ENCODE data around the gene MIER2. TPM values are rescaled to one million over a fixed set of nuclear protein-coding genes. Genes with fewer than 3 reads are reported as not detected.

Gene MIER2
- total RNA-seq, 2 experiments from 2014 or later = 9.5 to 11.5 TPM

DNA sequence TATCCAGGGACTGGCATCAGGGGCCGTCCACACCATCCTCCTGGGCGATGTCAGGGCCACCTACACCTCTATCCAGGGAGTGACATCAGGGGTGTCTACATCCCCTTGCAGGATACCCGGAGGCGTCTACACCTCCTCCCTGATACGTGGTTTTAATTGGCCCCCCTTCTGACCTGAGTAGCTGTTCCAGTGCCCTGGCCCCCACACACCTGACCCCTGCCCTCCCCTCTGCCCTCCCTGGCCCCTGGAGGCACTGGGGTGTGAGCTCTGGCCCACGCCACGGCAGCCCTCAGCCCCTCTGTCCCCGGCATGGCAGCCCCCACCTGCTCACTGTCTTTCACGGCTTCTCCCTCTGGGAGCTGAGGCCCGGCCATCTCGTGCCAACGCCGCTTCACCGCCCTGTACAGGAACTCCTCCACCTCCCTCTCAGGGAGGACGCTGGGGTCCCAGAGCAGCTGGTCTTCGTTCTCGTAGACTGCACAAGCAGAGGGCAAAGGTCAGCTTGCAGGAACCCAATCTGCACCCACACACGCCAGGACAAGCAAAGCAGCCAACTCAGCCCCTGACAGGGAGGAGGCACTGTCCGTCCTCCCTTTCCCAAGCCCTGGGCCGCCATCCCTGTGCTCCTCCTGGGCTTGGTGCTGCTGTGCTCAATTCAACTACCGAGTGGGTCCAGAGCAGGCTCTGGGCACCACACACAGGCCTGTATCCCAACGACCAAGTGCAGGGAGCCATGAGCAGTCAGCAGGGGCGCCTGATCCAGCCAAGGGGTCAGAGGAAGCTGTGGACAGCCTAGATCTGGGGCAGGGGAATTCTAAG is 31.2 kb downstream of the MIER2 start:
- Histone ChIP-seq H3K9me3 (ENCODE audit: control insufficient read depth in 1 of 2, insufficient read depth in 1 of 2, low read length in 2 of 2) (peaks cover 0 to 3% of the 10 kb centered on the region in 2 experiments), H3K36me3 (ENCODE audit: insufficient read depth, low read length) (peaks cover 43% of the 10 kb centered on the region), H3K27ac (ENCODE audit: low read depth in 1 of 2, low read length in 2 of 2) (no peak overlapping the region), H3K27me3 (ENCODE audit: control insufficient read depth in 1 of 2, insufficient read depth in 2 of 2, low read length in 2 of 2) (no peaks in the 10 kb centered on the region), H3K4me3 (ENCODE audit: low read length) (no peak overlapping the region), H3K4me1 (ENCODE audit: insufficient read depth, low read length) (no peaks in the 10 kb centered on the region)
- Mint-ChIP-seq H3K4me1 (ENCODE audit: low read depth) (no peaks in the 10 kb centered on the region), H3K36me3 (ENCODE audit: low read depth) (peaks cover 64% of the 10 kb centered on the region), H3K27ac (no peak overlapping the region), H3K9me3 (no peaks in the 10 kb centered on the region), H3K4me3 (no peak overlapping the region), H3K27me3 (no peaks in the 10 kb centered on the region)
- POLR2A ChIA-PET = no interaction called here
- CTCF ChIA-PET = no interaction called here
- DNase-seq = no peak
- TF ChIP-seq, protein P1, sequence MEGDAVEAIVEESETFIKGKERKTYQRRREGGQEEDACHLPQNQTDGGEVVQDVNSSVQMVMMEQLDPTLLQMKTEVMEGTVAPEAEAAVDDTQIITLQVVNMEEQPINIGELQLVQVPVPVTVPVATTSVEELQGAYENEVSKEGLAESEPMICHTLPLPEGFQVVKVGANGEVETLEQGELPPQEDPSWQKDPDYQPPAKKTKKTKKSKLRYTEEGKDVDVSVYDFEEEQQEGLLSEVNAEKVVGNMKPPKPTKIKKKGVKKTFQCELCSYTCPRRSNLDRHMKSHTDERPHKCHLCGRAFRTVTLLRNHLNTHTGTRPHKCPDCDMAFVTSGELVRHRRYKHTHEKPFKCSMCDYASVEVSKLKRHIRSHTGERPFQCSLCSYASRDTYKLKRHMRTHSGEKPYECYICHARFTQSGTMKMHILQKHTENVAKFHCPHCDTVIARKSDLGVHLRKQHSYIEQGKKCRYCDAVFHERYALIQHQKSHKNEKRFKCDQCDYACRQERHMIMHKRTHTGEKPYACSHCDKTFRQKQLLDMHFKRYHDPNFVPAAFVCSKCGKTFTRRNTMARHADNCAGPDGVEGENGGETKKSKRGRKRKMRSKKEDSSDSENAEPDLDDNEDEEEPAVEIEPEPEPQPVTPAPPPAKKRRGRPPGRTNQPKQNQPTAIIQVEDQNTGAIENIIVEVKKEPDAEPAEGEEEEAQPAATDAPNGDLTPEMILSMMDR (IDR thresholded peaks at IDR 0.05) = no peak
- intact Hi-C loops (cut with DNase I, micrococcal nuclease) = no loop called here
- no peak for ATAC-seq (ENCODE audit: poor library complexity)

DNA sequence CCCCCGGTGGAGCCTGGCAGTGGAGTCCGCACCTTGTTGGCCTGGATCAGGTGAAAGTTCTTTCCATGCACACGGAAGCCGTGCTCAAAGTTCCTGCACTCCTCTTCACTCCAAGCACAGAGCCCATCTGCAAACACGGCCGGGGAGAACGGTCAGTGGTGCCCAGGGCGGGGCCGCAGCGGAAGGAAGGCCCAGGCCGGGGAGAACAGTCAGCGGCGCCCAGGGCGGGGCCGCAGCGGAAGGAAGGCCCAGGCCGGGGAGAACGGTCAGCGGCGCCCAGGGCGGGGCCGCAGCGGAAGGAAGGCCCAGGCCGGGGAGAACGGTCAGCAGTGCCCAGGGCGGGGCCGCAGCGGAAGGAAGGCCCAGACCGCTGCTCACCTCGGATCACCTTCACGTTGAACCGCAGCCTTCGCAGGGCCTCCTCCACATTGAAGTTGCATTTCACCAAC is 32.8 kb downstream of the MIER2 start:
- Histone ChIP-seq H3K27me3 (ENCODE audit: control insufficient read depth in 1 of 2, insufficient read depth in 2 of 2, low read length in 2 of 2) (no peaks in the 10 kb centered on the region), H3K4me3 (ENCODE audit: low read length) (no peak overlapping the region), H3K4me1 (ENCODE audit: insufficient read depth, low read length) (no peaks in the 10 kb centered on the region), H3K27ac (ENCODE audit: low read depth in 1 of 2, low read length in 2 of 2) (no peak overlapping the region), H3K9me3 (ENCODE audit: control insufficient read depth in 1 of 2, insufficient read depth in 1 of 2, low read length in 2 of 2) (no peaks in the 10 kb centered on the region), H3K36me3 (ENCODE audit: insufficient read depth, low read length) (peaks cover 57% of the 10 kb centered on the region)
- no peak overlapping the region for H3K27ac Mint-ChIP-seq
- no peaks in the 10 kb centered on the region for H3K27me3 Mint-ChIP-seq
- no peaks in the 10 kb centered on the region for H3K9me3 Mint-ChIP-seq
- no peak overlapping the region for H3K4me3 Mint-ChIP-seq
- H3K4me1 Mint-ChIP-seq (ENCODE audit: low read depth) = no peaks in the 10 kb centered on the region
- CTCF ChIA-PET = no interaction called here
- TF ChIP-seq, protein P1 (IDR thresholded peaks at IDR 0.05) = no peak
- intact Hi-C loops (cut with DNase I, micrococcal nuclease) = no loop called here
- no peak for ATAC-seq (ENCODE audit: poor library complexity)
- peaks cover 61% of the 10 kb centered on the region for H3K36me3 Mint-ChIP-seq (ENCODE audit: low read depth)
- POLR2A ChIA-PET = no interaction called here
- DNase-seq = no peak

DNA sequence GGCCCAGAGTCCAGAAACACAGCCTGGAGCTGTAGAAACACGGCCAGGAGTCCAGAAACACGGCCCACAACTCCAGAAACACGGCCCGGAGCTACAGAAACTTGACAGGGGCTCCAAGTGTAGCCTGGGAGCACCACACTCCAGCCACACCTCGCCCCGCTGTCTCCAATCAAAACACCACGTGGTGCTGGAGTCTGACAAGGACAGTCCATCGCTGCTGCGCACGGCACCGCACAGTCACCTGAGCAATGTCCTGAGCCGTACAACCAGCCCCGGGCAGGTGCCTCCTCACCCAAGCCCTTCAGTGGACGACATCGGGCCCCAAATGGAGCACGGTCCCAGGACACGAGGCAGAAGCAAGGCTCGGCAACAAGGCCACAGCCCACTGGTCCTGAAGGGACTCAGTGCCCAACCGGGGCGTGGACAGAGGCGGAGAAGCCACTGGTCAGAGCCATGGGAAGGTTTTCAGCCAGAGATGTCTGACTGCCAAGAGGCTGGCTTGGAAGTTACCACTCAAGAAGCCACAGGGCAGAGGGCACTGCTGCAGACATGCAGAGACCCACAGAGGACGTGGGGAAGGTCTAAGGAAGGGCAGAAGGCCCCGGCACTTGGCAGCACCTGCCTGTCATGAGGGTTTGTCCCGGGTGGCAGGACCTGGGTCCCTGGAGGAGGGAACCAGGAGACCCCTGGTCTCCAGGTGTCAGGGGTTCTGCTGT is 33.7 kb downstream of the MIER2 start:
- no peaks in the 10 kb centered on the region for H3K27me3 ChIP-seq (ENCODE audit: control insufficient read depth in 1 of 2, insufficient read depth in 2 of 2, low read length in 2 of 2)

More for the DNA sequence above, 33.7 kb downstream of the MIER2 start:
- no peak overlapping the region for H3K27ac ChIP-seq (ENCODE audit: low read depth in 1 of 2, low read length in 2 of 2)
- H3K9me3 ChIP-seq (ENCODE audit: control insufficient read depth in 1 of 2, insufficient read depth in 1 of 2, low read length in 2 of 2) = no peaks in the 10 kb centered on the region
- peaks cover 56% of the 10 kb centered on the region for H3K36me3 Mint-ChIP-seq (ENCODE audit: low read depth)
- intact Hi-C loops (cut with DNase I, micrococcal nuclease) = no loop called here
- H3K27me3 Mint-ChIP-seq = no peaks in the 10 kb centered on the region
- no peaks in the 10 kb centered on the region for H3K4me1 Mint-ChIP-seq (ENCODE audit: low read depth)
- ChIA-PET CTCF (no interaction called here), POLR2A (no interaction called here)
- no peak for ATAC-seq (ENCODE audit: poor library complexity)
- H3K36me3 ChIP-seq (ENCODE audit: insufficient read depth, low read length) = peaks cover 58% of the 10 kb centered on the region
- no peaks in the 10 kb centered on the region for H3K4me1 ChIP-seq (ENCODE audit: insufficient read depth, low read length)
- TF ChIP-seq, protein P1 (IDR thresholded peaks at IDR 0.05) = no peak
- H3K9me3 Mint-ChIP-seq = no peaks in the 10 kb centered on the region
- H3K4me3 ChIP-seq (ENCODE audit: low read length) = no peak overlapping the region
- H3K4me3 Mint-ChIP-seq = no peak overlapping the region
- no peak overlapping the region for H3K27ac Mint-ChIP-seq
- no peak for DNase-seq

Data from CD4-positive, alpha-beta T cell (primary cell).